ENCODE results near the gene PCDH18. TPM values are rescaled to one million over a fixed set of nuclear protein-coding genes. Genes with fewer than 3 reads are reported as not detected.
"Not testable (repeated sequence)": the region's sequence is repeated elsewhere in the genome, so short reads cannot be mapped to it uniquely, and the experiment has no call there.

PCDH18 gene
- total RNA-seq, 1 donor = 0.10 TPM

DNA sequence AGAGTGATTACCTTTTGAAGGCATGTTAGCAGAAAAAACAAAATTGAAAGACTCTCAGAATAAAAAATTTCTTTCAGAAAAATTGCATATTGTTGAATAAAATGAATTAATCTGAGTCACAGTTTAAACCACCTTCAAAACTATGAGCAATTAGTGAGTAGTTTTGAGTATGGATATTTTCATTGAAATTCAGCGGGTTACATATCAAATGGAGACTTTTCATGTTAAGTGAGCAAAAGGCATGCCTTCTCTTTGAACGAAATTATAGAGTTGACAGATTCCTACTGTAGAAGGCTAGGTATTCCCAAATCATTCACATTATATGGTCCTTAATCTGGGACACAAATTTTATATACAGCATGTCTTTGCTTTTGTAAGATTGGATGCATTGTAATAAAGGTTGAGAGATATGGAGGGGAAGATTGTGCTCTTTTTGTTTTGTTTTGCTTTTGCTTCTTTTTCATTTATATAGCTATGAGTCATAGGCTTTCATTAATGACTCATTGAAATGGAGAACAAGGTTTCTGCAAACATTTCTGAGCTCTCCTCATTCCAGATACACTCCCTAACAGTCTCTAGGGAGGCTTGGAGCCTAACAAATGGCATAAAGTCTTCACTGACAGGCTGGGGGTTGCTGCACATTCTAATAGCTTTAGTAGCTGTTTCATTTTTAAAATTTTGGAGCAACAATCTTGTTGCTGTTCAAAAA, 21.6 kb downstream of the PCDH18 start:
- Histone ChIP-seq H3K4me3 (ENCODE audit: low read length) (no peak overlapping the region), H3K9me3 (ENCODE audit: low read depth, low read length) (no peaks in the 10 kb centered on the region), H3K4me1 (ENCODE audit: insufficient read depth, low read length) (no peaks in the 10 kb centered on the region), H3K27me3 (ENCODE audit: insufficient read depth, low read length) (no peaks in the 10 kb centered on the region)

DNA sequence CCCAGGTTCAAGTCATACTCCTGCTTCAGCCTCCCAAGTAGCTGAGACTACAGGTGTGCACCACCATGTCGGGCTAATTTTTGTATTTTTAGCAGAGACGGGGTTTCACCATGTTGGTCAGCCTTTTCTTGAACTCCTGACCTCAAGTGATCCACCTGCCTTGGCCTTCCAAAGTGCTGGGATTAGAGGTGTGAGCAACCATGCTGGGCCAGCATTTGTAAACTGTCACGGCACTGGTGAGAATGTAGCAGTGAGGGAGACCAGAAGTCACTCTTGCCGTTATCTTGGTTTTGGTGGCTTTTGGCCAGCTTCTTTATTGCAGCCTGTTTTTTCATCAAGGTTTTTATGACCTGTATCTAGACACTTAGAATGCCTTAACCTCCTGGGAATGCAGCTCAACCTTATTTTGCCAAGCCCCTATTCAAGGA, 22.4 kb downstream of the PCDH18 start:
- Histone ChIP-seq H3K4me1 (ENCODE audit: insufficient read depth, low read length) (no peaks in the 10 kb centered on the region), H3K4me3 (ENCODE audit: low read length) (no peak overlapping the region), H3K27me3 (ENCODE audit: insufficient read depth, low read length) (no peaks in the 10 kb centered on the region), H3K9me3 (ENCODE audit: low read depth, low read length) (no peaks in the 10 kb centered on the region)

DNA sequence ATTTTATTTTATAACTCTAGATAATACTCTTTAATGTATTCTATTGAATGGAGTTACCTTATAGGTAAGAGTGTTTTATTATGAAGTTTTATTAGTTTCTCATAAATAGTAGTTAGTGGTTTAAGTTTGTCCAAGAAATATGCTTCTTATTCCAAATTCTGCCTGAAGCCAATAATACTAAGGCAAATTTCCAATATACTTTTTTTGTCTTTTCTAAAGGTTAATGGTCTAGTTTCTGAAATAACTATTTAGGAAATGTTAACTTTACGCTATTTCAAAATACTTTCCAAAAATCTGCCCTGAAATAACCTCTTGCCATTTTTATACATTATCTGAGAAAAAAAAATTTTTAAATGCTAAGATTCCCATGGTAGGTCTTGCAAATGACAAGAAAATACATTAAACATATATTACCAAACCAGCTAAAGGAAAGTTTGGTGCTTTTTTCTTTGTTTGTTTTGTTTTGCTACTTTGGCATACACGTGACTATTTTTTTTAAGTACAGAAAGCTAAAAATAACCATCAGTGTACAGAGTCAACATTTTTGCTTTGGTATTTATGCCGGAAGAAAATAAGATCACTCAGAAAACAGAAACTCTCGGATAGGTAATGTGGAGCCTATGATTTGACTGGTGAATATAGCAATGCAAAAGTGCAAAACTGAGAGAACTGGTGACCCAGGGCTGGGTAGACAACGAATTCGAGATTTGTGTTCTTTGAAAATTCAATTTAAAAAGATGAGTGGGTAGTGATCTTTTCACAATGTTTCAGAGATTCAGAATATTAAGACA, 29.8 kb downstream of the PCDH18 start:
- H3K4me3 ChIP-seq (ENCODE audit: low read length) = no peak overlapping the region
- no peaks in the 10 kb centered on the region for H3K4me1 ChIP-seq (ENCODE audit: insufficient read depth, low read length)
- H3K9me3 ChIP-seq (ENCODE audit: low read depth, low read length) = peaks cover 6% of the 10 kb centered on the region
- no peaks in the 10 kb centered on the region for H3K27me3 ChIP-seq (ENCODE audit: insufficient read depth, low read length)

DNA sequence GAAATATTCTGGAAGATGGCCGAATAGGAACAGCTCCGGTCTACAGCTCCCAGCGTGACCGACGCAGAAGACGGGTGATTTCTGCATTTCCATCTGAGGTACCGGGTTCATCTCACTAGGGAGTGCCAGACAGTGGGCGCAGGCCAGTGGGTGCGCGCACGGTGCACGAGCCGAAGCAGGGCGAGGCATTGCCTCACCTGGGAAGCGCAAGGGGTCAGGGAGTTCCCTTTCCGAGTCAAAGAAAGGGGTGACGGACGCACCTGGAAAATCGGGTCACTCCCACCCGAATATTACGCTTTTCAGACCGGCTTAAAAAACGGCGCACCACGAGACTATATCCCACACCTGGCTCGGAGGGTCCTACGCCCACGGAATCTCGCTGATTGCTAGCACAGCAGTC, 36.0 kb downstream of the PCDH18 start:
- not testable (repeated sequence) for H3K27me3 ChIP-seq (ENCODE audit: insufficient read depth, low read length); H3K9me3 ChIP-seq (ENCODE audit: low read depth, low read length); H3K4me3 ChIP-seq (ENCODE audit: low read length); H3K4me1 ChIP-seq (ENCODE audit: insufficient read depth, low read length)

DNA sequence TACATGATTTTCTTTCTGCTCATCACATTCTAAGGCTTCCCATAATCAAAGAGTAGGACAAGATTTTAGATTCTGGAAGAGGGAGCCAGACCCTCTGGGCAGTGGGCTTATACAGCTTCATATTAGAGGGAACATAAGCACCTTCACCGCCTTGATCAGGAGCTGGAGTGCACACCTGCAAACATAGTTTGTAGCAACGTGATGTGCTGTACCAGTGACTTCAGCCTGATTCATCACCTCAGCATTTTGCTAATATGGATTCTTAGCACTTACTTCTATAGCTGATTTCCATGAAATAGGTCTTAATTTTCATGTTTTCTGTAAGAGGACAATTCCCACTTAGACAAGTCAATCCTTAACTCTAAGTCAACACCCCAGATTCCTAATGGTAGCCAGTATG, 36.7 kb downstream of the PCDH18 start:
- Histone ChIP-seq H3K9me3 (ENCODE audit: low read depth, low read length) (no peaks in the 10 kb centered on the region), H3K4me3 (ENCODE audit: low read length) (no peak overlapping the region), H3K4me1 (ENCODE audit: insufficient read depth, low read length) (no peaks in the 10 kb centered on the region), H3K27me3 (ENCODE audit: insufficient read depth, low read length) (no peaks in the 10 kb centered on the region)

DNA sequence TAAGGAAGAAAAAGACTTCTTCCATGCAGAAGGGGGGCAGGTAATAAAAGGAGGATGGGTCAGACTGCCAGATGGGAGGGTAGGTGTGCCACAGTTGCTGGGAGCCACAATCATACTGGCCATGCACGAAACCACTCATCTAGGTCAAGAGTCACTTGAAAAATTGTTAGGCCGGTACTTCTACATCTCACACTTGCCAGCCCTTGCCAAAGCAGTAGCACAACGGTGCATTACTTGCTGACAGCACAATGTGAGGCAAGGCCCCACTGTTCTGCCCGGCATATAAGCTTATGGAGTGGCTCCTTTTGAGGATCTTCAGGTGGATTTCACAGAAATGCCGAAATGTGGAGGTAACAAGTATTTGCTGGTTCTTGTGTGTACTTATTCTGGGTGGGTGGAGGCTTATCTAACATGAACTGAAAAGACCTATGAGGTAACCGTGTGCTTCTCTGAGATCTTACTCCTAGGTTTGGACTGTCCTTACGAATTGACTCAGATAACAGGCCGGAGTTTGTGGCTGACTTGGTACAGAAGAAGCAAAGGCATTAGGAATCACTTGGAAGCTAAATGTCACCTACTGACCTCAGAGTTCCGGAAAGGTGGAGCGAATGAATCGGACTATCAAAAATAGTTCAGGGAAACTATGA, 48.9 kb downstream of the PCDH18 start:
- H3K4me1 ChIP-seq (ENCODE audit: insufficient read depth, low read length); H3K9me3 ChIP-seq (ENCODE audit: low read depth, low read length); H3K4me3 ChIP-seq (ENCODE audit: low read length); H3K27me3 ChIP-seq (ENCODE audit: insufficient read depth, low read length): not testable (repeated sequence)

DNA sequence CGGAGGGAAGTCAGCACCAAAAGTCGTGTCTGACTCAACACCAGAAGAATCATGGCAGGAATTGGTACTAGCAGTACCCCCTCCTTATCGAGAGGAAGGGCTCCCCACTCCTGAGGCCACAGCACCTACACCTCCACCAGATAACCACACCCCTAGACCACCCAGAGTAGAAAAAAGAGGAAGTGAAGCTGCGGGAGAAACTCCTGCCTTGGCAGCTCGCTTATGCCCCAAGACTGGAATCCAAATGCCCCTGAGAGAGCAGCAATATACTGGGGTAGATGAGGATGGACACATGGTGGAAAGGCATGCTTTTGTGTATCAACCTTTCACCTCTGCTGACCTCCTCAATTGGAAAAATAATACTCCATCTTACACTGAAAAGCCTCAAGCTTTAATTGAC, 52.6 kb downstream of the PCDH18 start:
- H3K4me1 ChIP-seq (ENCODE audit: insufficient read depth, low read length); H3K9me3 ChIP-seq (ENCODE audit: low read depth, low read length): not testable (repeated sequence)

DNA sequence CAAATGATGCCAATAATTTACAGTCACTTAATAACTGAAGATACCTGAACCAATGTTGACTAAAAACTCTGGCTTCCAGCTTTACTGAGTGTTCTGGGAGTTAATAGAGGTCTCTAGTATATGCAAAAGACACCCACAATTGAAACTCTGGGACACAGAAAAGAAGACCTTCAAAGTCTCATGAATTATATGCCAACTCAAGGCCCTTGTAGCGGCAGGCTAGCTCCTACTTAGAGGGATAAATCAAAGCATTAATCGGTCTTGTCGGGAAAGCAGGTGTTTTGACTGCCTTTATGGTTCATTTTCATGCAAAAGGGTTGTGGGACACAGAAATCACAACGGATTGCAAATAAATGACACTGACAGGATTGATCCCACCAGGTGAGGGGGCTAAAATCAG, 55.9 kb downstream of the PCDH18 start:
- Histone ChIP-seq H3K4me1 (ENCODE audit: insufficient read depth, low read length) (no peaks in the 10 kb centered on the region), H3K27me3 (ENCODE audit: insufficient read depth, low read length) (no peaks in the 10 kb centered on the region), H3K9me3 (ENCODE audit: low read depth, low read length) (no peaks in the 10 kb centered on the region), H3K4me3 (ENCODE audit: low read length) (no peak overlapping the region)

More for the DNA sequence above, 52.6 kb downstream of the PCDH18 start:
- H3K4me3 ChIP-seq (ENCODE audit: low read length); H3K27me3 ChIP-seq (ENCODE audit: insufficient read depth, low read length): not testable (repeated sequence)

DNA sequence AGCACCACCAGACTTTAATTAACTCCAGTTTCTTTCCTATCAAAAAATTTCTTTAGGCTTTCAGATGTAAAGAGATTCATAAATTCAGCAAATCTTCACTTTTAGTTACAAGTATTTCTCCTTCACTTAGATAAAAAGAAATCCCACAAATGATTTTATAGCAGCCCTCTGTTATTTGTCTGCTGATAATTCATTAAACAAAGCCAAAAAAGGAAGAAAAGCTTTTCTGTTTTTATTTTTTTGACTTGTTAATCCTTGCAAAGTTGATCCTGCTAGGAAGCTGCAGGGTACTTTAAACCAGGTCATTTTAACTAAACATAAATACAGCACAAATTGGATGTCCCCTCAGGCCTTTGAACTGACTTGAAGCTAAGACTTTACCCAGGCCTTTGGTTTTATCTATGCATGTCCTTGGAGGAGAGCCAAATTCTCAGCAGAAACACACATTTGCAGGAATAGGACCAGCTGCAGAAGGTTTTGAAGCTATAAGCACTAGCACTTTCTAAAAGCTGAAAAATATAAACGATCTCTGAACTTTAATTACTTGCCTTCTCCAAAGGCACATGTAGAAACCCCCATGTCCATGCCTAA, 57.5 kb downstream of the PCDH18 start:
- no peaks in the 10 kb centered on the region for H3K9me3 ChIP-seq (ENCODE audit: low read depth, low read length)
- H3K4me3 ChIP-seq (ENCODE audit: low read length) = no peak overlapping the region
- H3K4me1 ChIP-seq (ENCODE audit: insufficient read depth, low read length) = no peaks in the 10 kb centered on the region
- H3K27me3 ChIP-seq (ENCODE audit: insufficient read depth, low read length) = no peaks in the 10 kb centered on the region

DNA sequence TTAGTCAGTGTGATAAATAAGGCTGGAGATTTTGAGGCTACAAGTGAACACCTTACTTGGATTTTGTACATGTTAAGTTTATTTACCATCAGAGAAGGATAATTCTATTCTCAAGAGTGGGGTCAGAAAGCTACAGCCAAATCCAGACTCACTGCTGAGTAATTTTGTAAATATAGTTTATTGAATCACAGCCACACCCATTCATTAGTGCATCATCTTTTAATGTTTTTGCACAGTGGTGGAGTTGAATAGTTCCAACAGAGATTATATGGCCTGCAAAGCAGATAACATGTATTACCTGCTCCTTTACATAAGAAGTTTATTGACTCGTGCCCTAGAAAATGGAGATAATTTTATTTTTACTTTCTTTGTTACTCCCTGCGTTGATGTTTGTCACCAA, 60.4 kb downstream of the PCDH18 start:
- H3K27me3 ChIP-seq (ENCODE audit: insufficient read depth, low read length) = no peaks in the 10 kb centered on the region
- H3K4me1 ChIP-seq (ENCODE audit: insufficient read depth, low read length) = no peaks in the 10 kb centered on the region
- H3K9me3 ChIP-seq (ENCODE audit: low read depth, low read length) = peaks cover 4% of the 10 kb centered on the region
- no peak overlapping the region for H3K4me3 ChIP-seq (ENCODE audit: low read length)

DNA sequence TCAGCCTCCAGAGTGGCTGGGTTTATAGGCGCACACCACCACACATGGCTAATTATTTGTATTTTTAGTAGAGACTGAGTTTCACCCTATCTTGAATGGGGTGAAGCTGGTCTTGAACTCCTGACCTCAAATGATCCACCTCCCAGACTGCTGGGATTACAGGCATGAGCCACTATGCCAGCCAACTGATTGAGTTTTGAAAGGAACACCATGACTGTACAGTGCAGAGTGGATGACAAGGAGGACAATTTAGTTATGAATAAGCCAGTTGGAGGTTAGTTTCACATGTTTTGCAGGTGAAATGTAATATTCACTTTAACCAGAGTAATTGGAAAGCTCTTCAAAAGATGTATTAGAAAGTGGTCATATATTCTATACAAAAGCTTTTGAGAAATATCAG, 60.8 kb downstream of the PCDH18 start:
- Histone ChIP-seq H3K4me3 (ENCODE audit: low read length) (no peak overlapping the region), H3K27me3 (ENCODE audit: insufficient read depth, low read length) (no peaks in the 10 kb centered on the region), H3K9me3 (ENCODE audit: low read depth, low read length) (peaks cover 4% of the 10 kb centered on the region), H3K4me1 (ENCODE audit: insufficient read depth, low read length) (no peaks in the 10 kb centered on the region)

DNA sequence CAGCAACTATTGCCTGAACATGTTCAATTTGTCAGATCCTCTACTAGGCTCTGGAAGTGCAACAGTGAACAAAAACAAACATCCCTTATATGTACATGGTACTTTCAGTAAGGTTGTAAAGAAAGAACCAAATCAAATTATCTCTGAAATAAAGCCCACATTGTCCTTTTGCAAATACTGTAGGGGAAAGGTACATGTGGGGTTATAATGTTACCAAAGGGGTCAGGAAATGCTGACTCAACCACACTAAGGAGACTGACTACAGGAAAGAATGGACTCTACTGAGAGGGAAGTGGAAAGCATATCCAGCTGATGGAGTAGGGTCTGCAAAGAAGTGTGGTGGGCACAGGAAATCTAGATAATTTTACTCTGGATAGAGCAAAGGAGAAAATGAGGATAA, 61.5 kb downstream of the PCDH18 start:
- peaks cover 4% of the 10 kb centered on the region for H3K9me3 ChIP-seq (ENCODE audit: low read depth, low read length)
- H3K4me3 ChIP-seq (ENCODE audit: low read length) = no peak overlapping the region
- no peaks in the 10 kb centered on the region for H3K4me1 ChIP-seq (ENCODE audit: insufficient read depth, low read length)
- H3K27me3 ChIP-seq (ENCODE audit: insufficient read depth, low read length) = no peaks in the 10 kb centered on the region
